OCI-LY3 (cell line): ENCODE data around the gene CSTF3.

Experiments used
- H2AFZ ChIP-seq: fragments of 200-600, 300-600 bp; shearing (Covaris generic); 2 replicates; pipeline ENCODE4 v1.6.0; 2014; ENCODE audit warnings: antibody characterized with exemption, low read depth, low read length
- H3K27ac ChIP-seq: fragments of 200-600, 300-600 bp; sonication (generic); 2 replicates; pipeline ENCODE4 v1.5.1; 2014; ENCODE audit warnings: mild to moderate bottlenecking, low read length, moderate library complexity, mixed read lengths
- H3K27me3 ChIP-seq: fragments of 200-600, 300-600 bp; sonication (generic); 2 replicates; pipeline ENCODE4 v1.6.1; 2014; ENCODE audit warnings: low read depth, low read length, mixed read lengths
- H3K36me3 ChIP-seq: fragments of 200-600, 300-600 bp; sonication (generic); replicated peaks from 2 replicates; pipeline ENCODE3; 2014; ENCODE audit warnings: low read depth, low read length, mixed read lengths
- H3K4me1 ChIP-seq: fragments of 300-600, 200-600 bp; sonication (generic); 2 replicates; pipeline ENCODE4 v1.6.1; 2014; ENCODE audit warnings: low read length, mixed read lengths
- H3K4me2 ChIP-seq: fragments of 200-600, 300-600 bp; sonication (generic); 2 replicates; pipeline ENCODE4 v1.6.1; 2014; ENCODE audit warnings: low read length, mixed read lengths
- H3K4me3 ChIP-seq: fragments of 300-600, 200-600 bp; sonication (generic); 2 replicates; pipeline ENCODE4 v1.5.1; 2014; ENCODE audit warnings: antibody characterized with exemption, mild to moderate bottlenecking, low read length, moderate library complexity
- H3K79me2 ChIP-seq: fragments of 300-600, 200-600 bp; shearing (Covaris generic); 2 replicates; pipeline ENCODE4 v1.6.1; 2014; ENCODE audit warnings: mild to moderate bottlenecking, low read length, mixed read lengths
- H3K9ac ChIP-seq: fragments of 300-600, 200-600 bp; shearing (Covaris generic); 2 replicates; pipeline ENCODE4 v1.6.0; 2014; ENCODE audit warnings: mild to moderate bottlenecking, low read length, moderate library complexity
- H3K9me3 ChIP-seq: fragments of 200-600, 300-600 bp; shearing (Covaris generic); 2 replicates; pipeline ENCODE4 v1.6.1; 2014; ENCODE audit warnings: low read length, mixed read lengths; ENCODE audit not compliant: insufficient read depth
- H4K20me1 ChIP-seq: fragments of 200-600, 300-600 bp; sonication (generic); 2 replicates; pipeline ENCODE4 v1.6.1; 2016; ENCODE audit warnings: low read length, mixed read lengths; ENCODE audit not compliant: insufficient read depth
- CTCF ChIP-seq: fragments of 200-600, 300-600 bp; sonication (generic); IDR thresholded peaks from 2 replicates; pipeline ENCODE4 v1.5.1; 2014; ENCODE audit warnings: antibody characterized with exemption, low read length, low read depth
- EZH2phosphoT487 ChIP-seq: fragments of 200-600 bp; shearing (Covaris generic); IDR thresholded peaks from 2 replicates; pipeline ENCODE4 v1.6.1; 2018; ENCODE audit warnings: antibody characterized with exemption, mixed run types, low read depth

Gene CSTF3

GRCh38 chr11:33068611-33069340 lies 92.5 kb downstream of the CSTF3 start:
- no peaks in the 10 kb centered on the region for H3K27me3 ChIP-seq
- H3K9ac ChIP-seq: no peak overlapping the region
- no peak overlapping the region for H3K27ac ChIP-seq
- no peak overlapping the region for H3K4me2 ChIP-seq
- H3K4me3 ChIP-seq: no peak overlapping the region
- H4K20me1 ChIP-seq: no peaks in the 10 kb centered on the region; the same call in 1 of the 2 replicates
- H2AFZ ChIP-seq: no peak overlapping the region
- no peaks in the 10 kb centered on the region for H3K9me3 ChIP-seq
- peaks cover 16% of the 10 kb centered on the region for H3K36me3 ChIP-seq
- TF ChIP-seq EZH2phosphoT487 (no peak), CTCF (no peak)
- H3K4me1 ChIP-seq: peaks cover 13% of the 10 kb centered on the region
- no peaks in the 10 kb centered on the region for H3K79me2 ChIP-seq

GRCh38 chr11:33067294-33067693 lies 94.0 kb downstream of the CSTF3 start:
- Histone ChIP-seq H3K4me1 (peaks cover 26% of the 10 kb centered on the region), H2AFZ (no peak overlapping the region), H3K4me3 (no peak overlapping the region), H3K9me3 (no peaks in the 10 kb centered on the region), H3K9ac (no peak overlapping the region), H3K79me2 (no peaks in the 10 kb centered on the region), H3K27me3 (no peaks in the 10 kb centered on the region), H4K20me1 (no peaks in the 10 kb centered on the region; the same call in 1 of the 2 replicates), H3K36me3 (peaks cover 15% of the 10 kb centered on the region), H3K4me2 (no peak overlapping the region), H3K27ac (no peak overlapping the region)
- TF ChIP-seq CTCF (no peak), EZH2phosphoT487 (no peak)

GRCh38 chr11:33065445-33066178 lies 95.7 kb downstream of the CSTF3 start:
- Histone ChIP-seq H3K27me3 (no peaks in the 10 kb centered on the region), H3K9me3 (no peaks in the 10 kb centered on the region), H3K4me1 (peaks cover 30% of the 10 kb centered on the region), H3K4me3 (no peak overlapping the region), H3K27ac (no peak overlapping the region), H2AFZ (no peak overlapping the region), H3K79me2 (no peaks in the 10 kb centered on the region), H3K9ac (no peak overlapping the region), H3K4me2 (no peak overlapping the region), H3K36me3 (peaks cover 17% of the 10 kb centered on the region), H4K20me1 (no peaks in the 10 kb centered on the region; the same call in 1 of the 2 replicates)
- no peak for TF ChIP-seq EZH2phosphoT487
- TF ChIP-seq CTCF: peak; percentile 94

- H3K4me3 ChIP-seq: no peak overlapping the region
- no peaks in the 10 kb centered on the region for H3K79me2 ChIP-seq
- H3K27ac ChIP-seq: no peak overlapping the region
- no peak for TF ChIP-seq EZH2phosphoT487
- no peak for TF ChIP-seq CTCF
- no peak overlapping the region for H3K9ac ChIP-seq
- H2AFZ ChIP-seq: no peak overlapping the region
- H3K36me3 ChIP-seq: peaks cover 17% of the 10 kb centered on the region
- H4K20me1 ChIP-seq: no peaks in the 10 kb centered on the region; the same call in 1 of the 2 replicates
- no peaks in the 10 kb centered on the region for H3K9me3 ChIP-seq
- no peaks in the 10 kb centered on the region for H3K27me3 ChIP-seq
- H3K4me1 ChIP-seq: peaks cover 30% of the 10 kb centered on the region
- no peak overlapping the region for H3K4me2 ChIP-seq
Observed at GRCh38 chr11:33064866-33065265, 96.4 kb downstream of the CSTF3 start.
